Heart right ventricle (tissue), 16 donors: ENCODE results near the gene ZCCHC24. TPM values are rescaled to one million over a fixed set of nuclear protein-coding genes. Genes with fewer than 3 reads are reported as not detected.

ENCODE experiments used
- ATAC-seq, 8 donors: fragments of 200-7000 bp; cut with Tn5 transposase; one replicate each; pipeline ENCODE4 v1.9.1; 2020; ENCODE audit warnings: mild to moderate bottlenecking in 8 of 8, moderate library complexity in 8 of 8, moderate number of reproducible peaks in 1 of 8
- DNase-seq, 2 donors: peaks; one replicate each; pipeline ENCODE4 v3.0.0-alpha.2; 2020
- H3K27ac ChIP-seq, 10 donors: fragments of 200-600 bp; sonication (generic) in 2 of 10; one replicate each; pipeline versions ENCODE4 v1.5.0 to v1.8.0; 2020 to 2022; ENCODE audit warnings: mild to moderate bottlenecking in 3 of 10
- H3K27me3 ChIP-seq, 7 donors: fragments of 200-600 bp; one replicate each; pipeline ENCODE4 v1.8.0; 2021 to 2022; ENCODE audit warnings: mild to moderate bottlenecking in 2 of 7
- H3K36me3 ChIP-seq, 9 donors: fragments of 200-600 bp; sonication (generic) in 1 of 9; one replicate each; pipeline versions ENCODE4 v1.5.0 to v1.8.0; 2020 to 2022; ENCODE audit warnings: mild to moderate bottlenecking in 2 of 9
- H3K4me1 ChIP-seq, 9 donors: fragments of 200-600 bp; sonication (generic) in 1 of 9; one replicate each; pipeline versions ENCODE4 v1.5.0 to v1.8.0; 2020 to 2022; ENCODE audit warnings: mild to moderate bottlenecking in 4 of 9
- H3K4me3 ChIP-seq, 10 donors: fragments of 200-600 bp; sonication (generic) in 2 of 10; one replicate each; pipeline versions ENCODE4 v1.5.0 to v1.8.0; 2020 to 2022; ENCODE audit warnings: mild to moderate bottlenecking in 7 of 10, moderate library complexity in 2 of 10
- H3K9me3 ChIP-seq, 11 donors: fragments of 200-600 bp in 10 of 11; sonication (generic) in 2 of 11; one replicate each; pipeline versions ENCODE4 v1.5.0 to v1.8.0; 2013 to 2022; ENCODE audit warnings: mild to moderate bottlenecking in 2 of 11, control low read depth in 1 of 11, moderate library complexity in 1 of 11
- WGBS, 2 donors: extraction: QIAGEN DNeasy Blood & Tissue Kit; methylation state at CpG; one replicate each; pipeline ENCODE4 v1.1.7; 2013; ENCODE audit warnings: inconsistent platforms in 1 of 2; 5-methylcytosine and 5-hydroxymethylcytosine counted together
- intact Hi-C, 10 donors: fragments of 100-400 bp; cut with DNase I; formaldehyde crosslinking; loops; one replicate each; pipeline versions ENCODE4 v1.11.1 to v1.14.2; 2022
- polyA plus RNA-seq, 2 donors: library from polyadenylated mRNA; stranded (reverse); fragments of 200-250 nt; gene quantifications; one replicate each; pipeline ENCODE4 v1.2.3, GENCODE V29; 2013
- total RNA-seq, 10 donors: library from RNA; stranded (reverse); fragmentation: NEBNext Ultra II Directional in 3 of 10; extraction: Animal tissue kit (Norgen Biotek cat#: 25700) in 3 of 10; gene quantifications; one replicate each; pipeline versions ENCODE4 v1.2.1 to v1.2.4, GENCODE V29; 2021 to 2023
- TF ChIP-seq, protein P1 (sequence below), 9 donors: fragments of 200-600 bp; sonication (generic) in 2 of 9; IDR thresholded peaks; one replicate each; pipeline versions ENCODE4 v1.5.0 to v1.8.0; 2021 to 2022; ENCODE audit warnings: antibody characterized with exemption in 9 of 9, mild to moderate bottlenecking in 5 of 9, moderate library complexity in 1 of 9
- donor health status: Arrhythmogenic right ventricular cardiomyopathy.
- donor health status: ischemic (EF 13 %, LVEDD 7.1; RV severe dilation, severe dysfunction).
- donor health status: healthy with polysubstance abuse.
- donor health status: DM: no; HTN: yes; CAD: no.
- donor health status: DM: no; HTN: no; CAD: no.
- donor health status: ischemic (EF 25% LVEDD 6.9; RV normal size, moderate dysfunction).
- donor health status: ischemic (EF 25% LVEDD 5.7; RV mildly dilated, moderate dysfunction).
- donor health status: healthy.
- donor health status: DM: yes; HTN: yes; CAD: no.
- donor health status: Ischemic cardiomyopathy.
- donor health status: ischemic (EF 35%, LVEDD 5.7; RV mildly dilated, moderate dysfunction).
- donor health status: nonischemic (EF 11% LVEDD 7.7; RV severe dilation, severe dysfunction).
- donor health status: DM: yes; HTN: yes; CAD: no.
- donor health status: PGD.
- donor health status: ischemic (EF 29% LVEDD 5.4; RV normal size, mild dysfunction).
- donor health status: nonischemic (EF 23%, LVEDD 6.1; RV moderate dilation, normal function).

Gene ZCCHC24
- total and polyA plus RNA-seq, 12 donors, result 19.3 to 59.0 (median 45.9) TPM

DNA sequence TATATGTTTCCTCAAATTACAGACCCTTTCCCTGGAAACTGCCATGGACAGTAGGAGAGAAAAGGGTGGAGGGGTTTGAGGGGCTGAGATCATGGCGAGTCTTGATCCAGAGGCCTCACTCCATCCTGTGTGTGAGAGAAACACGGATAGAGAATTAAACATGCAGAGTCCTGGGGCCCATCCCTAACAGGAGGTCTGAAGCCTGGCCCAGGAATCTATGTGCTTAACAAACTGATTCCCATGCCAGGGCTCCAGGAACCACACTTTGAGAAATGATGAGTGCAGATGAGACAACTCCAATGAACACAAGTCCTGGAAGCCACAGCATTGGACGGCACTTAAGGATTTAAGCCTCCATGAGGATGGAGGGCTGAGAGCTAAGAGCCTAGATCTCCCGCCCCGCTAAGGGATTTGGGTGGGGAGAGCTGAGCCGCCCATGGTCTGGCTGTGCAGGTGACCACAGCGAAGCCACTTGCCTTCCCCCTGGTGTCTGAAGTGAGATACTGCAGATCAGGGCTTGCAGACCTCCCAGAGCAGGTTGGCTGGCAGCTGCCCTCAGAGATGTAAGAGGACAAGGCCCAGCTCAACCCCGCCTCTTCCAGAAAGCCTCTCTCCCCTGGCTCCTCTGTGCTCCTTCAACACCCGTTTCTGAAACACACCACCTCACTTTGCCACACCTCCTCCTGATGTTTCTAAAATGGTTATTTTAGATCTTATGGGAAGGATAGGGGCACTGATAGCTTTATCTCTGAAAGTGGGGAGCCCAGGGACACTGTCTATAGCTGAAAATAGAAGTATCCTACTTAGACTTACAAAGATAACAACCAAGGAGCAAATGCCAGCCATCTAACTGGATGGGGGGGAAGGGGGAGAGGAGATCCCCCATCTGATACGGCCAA lies 42.1 kb upstream of the ZCCHC24 start:
- intact Hi-C loops, result loop anchor here (1.0 to 5.0 kb wide), 5 partner anchors 105 to 115 kb away; no protein-coding TSS in a partner anchor
- peak; percentile 20 to 77 (median 46) for ATAC-seq
- DNase-seq, result peak; percentile 41 to 59
- Histone ChIP-seq H3K27ac (peak overlapping the region in 7 of 10 donors; percentile 18 to 81 (median 65)), H3K36me3 (no peaks in the 10 kb centered on the region), H3K4me3 (no peak overlapping the region), H3K4me1 (peaks cover 2 to 45% (median 11%) of the 10 kb centered on the region in 9 donors), H3K27me3 (no peaks in the 10 kb centered on the region), H3K9me3 (no peaks in the 10 kb centered on the region)
- 53% methylated on average over 10 of the region's 10 CpGs for WGBS, 2 donors
- TF ChIP-seq, protein P1, sequence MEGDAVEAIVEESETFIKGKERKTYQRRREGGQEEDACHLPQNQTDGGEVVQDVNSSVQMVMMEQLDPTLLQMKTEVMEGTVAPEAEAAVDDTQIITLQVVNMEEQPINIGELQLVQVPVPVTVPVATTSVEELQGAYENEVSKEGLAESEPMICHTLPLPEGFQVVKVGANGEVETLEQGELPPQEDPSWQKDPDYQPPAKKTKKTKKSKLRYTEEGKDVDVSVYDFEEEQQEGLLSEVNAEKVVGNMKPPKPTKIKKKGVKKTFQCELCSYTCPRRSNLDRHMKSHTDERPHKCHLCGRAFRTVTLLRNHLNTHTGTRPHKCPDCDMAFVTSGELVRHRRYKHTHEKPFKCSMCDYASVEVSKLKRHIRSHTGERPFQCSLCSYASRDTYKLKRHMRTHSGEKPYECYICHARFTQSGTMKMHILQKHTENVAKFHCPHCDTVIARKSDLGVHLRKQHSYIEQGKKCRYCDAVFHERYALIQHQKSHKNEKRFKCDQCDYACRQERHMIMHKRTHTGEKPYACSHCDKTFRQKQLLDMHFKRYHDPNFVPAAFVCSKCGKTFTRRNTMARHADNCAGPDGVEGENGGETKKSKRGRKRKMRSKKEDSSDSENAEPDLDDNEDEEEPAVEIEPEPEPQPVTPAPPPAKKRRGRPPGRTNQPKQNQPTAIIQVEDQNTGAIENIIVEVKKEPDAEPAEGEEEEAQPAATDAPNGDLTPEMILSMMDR (IDR thresholded peaks at IDR 0.05), result peak; percentile 55 to 85 (median 77)

- intact Hi-C loops, result no loop called here
- TF ChIP-seq, protein P1 (IDR thresholded peaks at IDR 0.05), result no peak
- H3K27me3 ChIP-seq, result no peaks in the 10 kb centered on the region
- 87 to 89% methylated on average over 6 of the region's 6 CpGs for WGBS, 2 donors
- no peaks in the 10 kb centered on the region for H3K9me3 ChIP-seq
- H3K4me1 ChIP-seq, result peaks cover 0 to 32% (median 11%) of the 10 kb centered on the region in 9 donors
- DNase-seq (no peak), ATAC-seq (no peak)
- no peaks in the 10 kb centered on the region for H3K36me3 ChIP-seq
- peak overlapping the region in 4 of 10 donors; percentile 14 to 68 (median 44) for H3K27ac ChIP-seq
- no peak overlapping the region for H3K4me3 ChIP-seq
Measured at GRCh38 chr10:79484476-79484875, 39.1 kb upstream of the ZCCHC24 start.

DNA sequence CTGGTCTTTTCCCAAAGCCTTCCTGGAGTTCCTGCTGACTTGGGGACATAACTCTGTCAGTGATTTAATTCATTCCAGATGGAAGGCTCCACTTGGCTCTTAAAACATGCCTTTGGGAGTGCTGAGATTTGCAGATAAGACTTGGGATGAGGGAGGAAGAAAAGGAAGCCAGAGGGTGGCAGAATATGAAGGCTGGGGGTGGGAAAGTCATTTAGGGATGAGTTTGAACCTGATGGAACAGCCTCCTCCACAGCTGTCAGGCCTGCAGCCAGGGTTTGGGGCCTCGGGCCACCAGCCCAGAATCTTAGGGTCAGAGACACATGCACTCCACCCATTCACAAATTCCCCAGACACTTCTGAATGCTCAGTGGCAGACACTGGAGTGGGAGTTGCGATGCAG lies 38.5 kb upstream of the ZCCHC24 start:
- ATAC-seq, result peak; percentile 58 to 79 (median 70)
- no peaks in the 10 kb centered on the region for H3K27me3 ChIP-seq
- intact Hi-C loops, result no loop called here
- no peaks in the 10 kb centered on the region for H3K36me3 ChIP-seq
- peak overlapping the region in 9 of 10 donors; percentile 8 to 70 (median 47) for H3K27ac ChIP-seq
- peaks cover 0 to 32% (median 11%) of the 10 kb centered on the region in 9 donors for H3K4me1 ChIP-seq
- peak; percentile 67 to 79 for DNase-seq
- WGBS, 2 donors, result 50 to 63% methylated on average over 2 of the region's 2 CpGs
- no peaks in the 10 kb centered on the region for H3K9me3 ChIP-seq
- no peak overlapping the region for H3K4me3 ChIP-seq
- TF ChIP-seq, protein P1 (IDR thresholded peaks at IDR 0.05), result no peak

GRCh38 chr10:79483299-79483698 lies 37.9 kb upstream of the ZCCHC24 start:
- H3K27me3 ChIP-seq, result no peaks in the 10 kb centered on the region
- H3K36me3 ChIP-seq, result no peaks in the 10 kb centered on the region
- no peak for DNase-seq
- WGBS, 2 donors, result 76 to 77% methylated on average over 3 of the region's 3 CpGs
- H3K4me1 ChIP-seq, result peaks cover 0 to 28% (median 11%) of the 10 kb centered on the region in 9 donors
- no peak overlapping the region for H3K4me3 ChIP-seq
- TF ChIP-seq, protein P1 (IDR thresholded peaks at IDR 0.05), result no peak
- peak overlapping the region in 9 of 10 donors; percentile 8 to 70 (median 47) for H3K27ac ChIP-seq
- no peak for ATAC-seq
- H3K9me3 ChIP-seq, result no peaks in the 10 kb centered on the region
- intact Hi-C loops, result no loop called here
